SJSA1 (cell line): Measurements from ENCODE around the gene SLAMF8. TPM values are rescaled to one million over a fixed set of nuclear protein-coding genes. Genes with fewer than 3 reads are reported as not detected.

Source experiments
- DNase-seq, 2 experiments: peaks; one replicate each; pipeline ENCODE4 v3.0.0-alpha.2; 2015 to 2020; ENCODE audit warnings: low spot score in 2 of 2, low read depth in 1 of 2
- H3K27ac ChIP-seq: fragments of 250-450 bp; sonication (Bioruptor Pico); 2 replicates; pipeline ENCODE4 v1.5.1; 2020; ENCODE audit warnings: mild to moderate bottlenecking, moderate library complexity
- H3K27me3 ChIP-seq: fragments of 250-450 bp; sonication (Bioruptor Pico); replicated peaks from 2 replicates; pipeline ENCODE4 v1.5.1; 2020; ENCODE audit warnings: mild to moderate bottlenecking, moderate library complexity
- H3K36me3 ChIP-seq: fragments of 250-450 bp; sonication (Bioruptor Pico); 2 replicates; pipeline ENCODE4 v1.5.1; 2020; ENCODE audit warnings: mild to moderate bottlenecking
- H3K4me1 ChIP-seq: fragments of 250-450 bp; sonication (Bioruptor Pico); replicated peaks from 2 replicates; pipeline ENCODE4 v1.6.1; 2021; ENCODE audit warnings: mild to moderate bottlenecking
- H3K4me3 ChIP-seq: fragments of 250-450 bp; sonication (Bioruptor Pico); 2 replicates; pipeline ENCODE4 v1.5.1; 2020; ENCODE audit warnings: mild to moderate bottlenecking
- H3K9me3 ChIP-seq: fragments of 250-450 bp; sonication (Bioruptor Pico); replicated peaks from 2 replicates; pipeline ENCODE4 v1.5.1; 2020; ENCODE audit warnings: mild to moderate bottlenecking
- total RNA-seq: library from RNA; depleted of rRNA; stranded (reverse); fragments of >200 nt; shearing (Covaris generic); gene quantifications from 2 replicates; pipeline ENCODE4 v1.2.3, GENCODE V29; 2014

SLAMF8 gene
- total RNA-seq, 1 experiment from 2014 or later = not detected

- Histone ChIP-seq H3K4me3 (no peak overlapping the region), H3K36me3 (no peaks in the 10 kb centered on the region), H3K9me3 (no peaks in the 10 kb centered on the region), H3K27ac (no peak overlapping the region), H3K27me3 (no peaks in the 10 kb centered on the region), H3K4me1 (no peaks in the 10 kb centered on the region)
- no peak for DNase-seq
These were observed 35.4 kb downstream of the SLAMF8 start for GRCh38 chr1:159862031-159862430.

- H3K27ac ChIP-seq = no peak within 1 kb of the TSS
- H3K27me3 ChIP-seq = no peaks in the 10 kb centered on the region
- no peaks in the 10 kb centered on the region for H3K4me1 ChIP-seq
- H3K36me3 ChIP-seq = no peaks in the 10 kb centered on the region
- no peak for DNase-seq
- no peak within 1 kb of the TSS for H3K4me3 ChIP-seq
- no peaks in the 10 kb centered on the region for H3K9me3 ChIP-seq
These were observed 35.9 kb downstream of the SLAMF8 start, which contains the start of gene VSIG8 for GRCh38 chr1:159862557-159862956. Gene VSIG8, minus strand, starts transcription at chr1:159862657. Its CDS starts 136 bp downstream, at chr1:159862521.

- Histone ChIP-seq H3K27ac (no peak overlapping the region), H3K36me3 (no peaks in the 10 kb centered on the region), H3K9me3 (no peaks in the 10 kb centered on the region), H3K27me3 (no peaks in the 10 kb centered on the region), H3K4me1 (no peaks in the 10 kb centered on the region; the same call in 1 of the 2 replicates), H3K4me3 (no peak overlapping the region)
- no peak for DNase-seq
These were observed 37.6 kb downstream of the SLAMF8 start for GRCh38 chr1:159864262-159864661.

- no peaks in the 10 kb centered on the region; the same call in 1 of the 2 replicates for H3K4me1 ChIP-seq
- no peaks in the 10 kb centered on the region for H3K27me3 ChIP-seq
- H3K27ac ChIP-seq = no peak overlapping the region
- H3K36me3 ChIP-seq = no peaks in the 10 kb centered on the region
- DNase-seq = no peak
- no peaks in the 10 kb centered on the region for H3K9me3 ChIP-seq
- no peak overlapping the region for H3K4me3 ChIP-seq
These were observed 39.4 kb downstream of the SLAMF8 start for GRCh38 chr1:159866066-159866465.

GRCh38 chr1:159866905-159867663 lies 40.4 kb downstream of the SLAMF8 start:
- Histone ChIP-seq H3K27ac (no peak overlapping the region), H3K27me3 (no peaks in the 10 kb centered on the region), H3K4me3 (no peak overlapping the region), H3K9me3 (no peaks in the 10 kb centered on the region), H3K36me3 (no peaks in the 10 kb centered on the region), H3K4me1 (no peaks in the 10 kb centered on the region; the same call in 1 of the 2 replicates)
- DNase-seq = no peak

- no peaks in the 10 kb centered on the region for H3K9me3 ChIP-seq
- no peak for DNase-seq
- H3K27ac ChIP-seq = no peak overlapping the region
- no peak overlapping the region for H3K4me3 ChIP-seq
- H3K36me3 ChIP-seq = no peaks in the 10 kb centered on the region
- H3K27me3 ChIP-seq = no peaks in the 10 kb centered on the region
- H3K4me1 ChIP-seq = no peaks in the 10 kb centered on the region; the same call in 1 of the 2 replicates
These were observed 41.0 kb downstream of the SLAMF8 start for GRCh38 chr1:159867664-159868026.

- Histone ChIP-seq H3K27ac (no peak overlapping the region), H3K4me3 (no peak overlapping the region), H3K9me3 (no peaks in the 10 kb centered on the region), H3K36me3 (no peaks in the 10 kb centered on the region), H3K27me3 (no peaks in the 10 kb centered on the region), H3K4me1 (no peaks in the 10 kb centered on the region; the same call in 1 of the 2 replicates)
- no peak for DNase-seq
These were observed 42.1 kb downstream of the SLAMF8 start for GRCh38 chr1:159868766-159869165.

GRCh38 chr1:159869173-159869572 lies 42.5 kb downstream of the SLAMF8 start:
- H3K27ac ChIP-seq = no peak overlapping the region
- H3K4me3 ChIP-seq = no peak overlapping the region
- H3K27me3 ChIP-seq = no peaks in the 10 kb centered on the region
- H3K9me3 ChIP-seq = no peaks in the 10 kb centered on the region
- no peak for DNase-seq
- H3K4me1 ChIP-seq = no peaks in the 10 kb centered on the region; the same call in 1 of the 2 replicates
- no peaks in the 10 kb centered on the region for H3K36me3 ChIP-seq

- no peak overlapping the region for H3K27ac ChIP-seq
- no peaks in the 10 kb centered on the region; the same call in 1 of the 2 replicates for H3K4me1 ChIP-seq
- no peak for DNase-seq
- H3K4me3 ChIP-seq = no peak overlapping the region
- no peaks in the 10 kb centered on the region for H3K9me3 ChIP-seq
- H3K36me3 ChIP-seq = no peaks in the 10 kb centered on the region
- no peaks in the 10 kb centered on the region for H3K27me3 ChIP-seq
These were observed 42.9 kb downstream of the SLAMF8 start for GRCh38 chr1:159869607-159870006.

- no peak for DNase-seq
- H3K4me3 ChIP-seq = no peak overlapping the region
- H3K27me3 ChIP-seq = no peaks in the 10 kb centered on the region
- no peaks in the 10 kb centered on the region for H3K9me3 ChIP-seq
- no peaks in the 10 kb centered on the region; the same call in 1 of the 2 replicates for H3K4me1 ChIP-seq
- no peaks in the 10 kb centered on the region for H3K36me3 ChIP-seq
- H3K27ac ChIP-seq = no peak overlapping the region
These were observed 44.0 kb downstream of the SLAMF8 start for GRCh38 chr1:159870704-159871103.

- Histone ChIP-seq H3K4me3 (no peak overlapping the region), H3K27ac (no peak overlapping the region), H3K36me3 (no peaks in the 10 kb centered on the region), H3K27me3 (no peaks in the 10 kb centered on the region), H3K9me3 (no peaks in the 10 kb centered on the region), H3K4me1 (no peaks in the 10 kb centered on the region; the same call in 1 of the 2 replicates)
- no peak for DNase-seq
These were observed 46.2 kb downstream of the SLAMF8 start for GRCh38 chr1:159872891-159873290.

- no peaks in the 10 kb centered on the region; the same call in 1 of the 2 replicates for H3K4me1 ChIP-seq
- no peaks in the 10 kb centered on the region for H3K27me3 ChIP-seq
- no peaks in the 10 kb centered on the region for H3K36me3 ChIP-seq
- no peak for DNase-seq
- no peak overlapping the region for H3K4me3 ChIP-seq
- no peak overlapping the region for H3K27ac ChIP-seq
- no peaks in the 10 kb centered on the region for H3K9me3 ChIP-seq
These were observed 47.0 kb downstream of the SLAMF8 start for GRCh38 chr1:159873530-159874143.

- Histone ChIP-seq H3K27ac (no peak overlapping the region), H3K4me1 (peaks cover 17% of the 10 kb centered on the region), H3K36me3 (no peaks in the 10 kb centered on the region), H3K4me3 (no peak overlapping the region), H3K27me3 (no peaks in the 10 kb centered on the region), H3K9me3 (no peaks in the 10 kb centered on the region)
- DNase-seq = no peak
These were observed 51.2 kb downstream of the SLAMF8 start for GRCh38 chr1:159877695-159878444.

GRCh38 chr1:159879136-159879535 lies 52.5 kb downstream of the SLAMF8 start:
- Histone ChIP-seq H3K9me3 (no peaks in the 10 kb centered on the region), H3K27me3 (no peaks in the 10 kb centered on the region), H3K27ac (no peak overlapping the region), H3K36me3 (no peaks in the 10 kb centered on the region), H3K4me1 (peaks cover 19% of the 10 kb centered on the region), H3K4me3 (no peak overlapping the region)
- DNase-seq = no peak
